Stimulated activated CD4-positive, alpha-beta T cell treated with anti-CD3 and anti-CD28 coated beads, Interleukin-1b, Interleukin-23, amount 100 ng/mL, for 48 hours (primary cell): Measurements from ENCODE around the gene TCEANC.
"Not testable (repeated sequence)": the region's sequence is repeated elsewhere in the genome, so short reads cannot be mapped to it uniquely, and the experiment has no call there.

Experiments
- DNase-seq: peaks from one replicate; pipeline ENCODE4 v3.0.0-alpha.2; 2020

Gene TCEANC

GRCh38 chrX:13659063-13659462, 6.1 kb downstream of the TCEANC start:
- DNase-seq = no peak

DNA sequence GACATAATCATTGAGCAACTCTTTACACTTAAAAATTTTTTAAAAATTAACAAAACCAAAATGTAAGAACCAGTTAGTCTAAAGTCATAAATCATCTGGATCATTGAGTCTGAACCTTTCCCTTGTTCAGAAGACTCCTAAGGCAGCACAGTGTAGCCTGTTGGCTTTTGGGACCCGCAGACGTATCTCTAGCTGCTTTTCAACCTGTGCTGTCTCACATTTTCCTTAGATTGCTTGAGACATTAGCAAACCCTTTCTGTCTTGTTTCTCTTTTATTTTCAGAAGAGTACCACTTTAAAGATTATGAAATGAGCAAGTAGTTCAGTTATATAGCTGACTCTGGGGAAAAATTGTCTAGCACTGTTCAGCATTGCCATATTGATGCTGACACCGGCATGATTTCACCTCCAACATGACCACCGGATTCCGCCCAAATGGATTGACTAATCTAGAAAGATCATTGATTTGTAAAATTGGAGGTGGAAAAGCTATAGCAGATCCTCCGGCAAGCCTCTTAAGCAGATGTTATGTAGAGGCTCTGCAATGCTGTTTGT, 8.9 kb downstream of the TCEANC start:
- peak; percentile 6 for DNase-seq

- no peak for DNase-seq
Measured at GRCh38 chrX:13662355-13662791, 9.4 kb downstream of the TCEANC start.

- DNase-seq = no peak
Measured at GRCh38 chrX:13664020-13664419, 11.1 kb downstream of the TCEANC start.

GRCh38 chrX:13666836-13667235, 13.9 kb downstream of the TCEANC start:
- no peak for DNase-seq

DNA sequence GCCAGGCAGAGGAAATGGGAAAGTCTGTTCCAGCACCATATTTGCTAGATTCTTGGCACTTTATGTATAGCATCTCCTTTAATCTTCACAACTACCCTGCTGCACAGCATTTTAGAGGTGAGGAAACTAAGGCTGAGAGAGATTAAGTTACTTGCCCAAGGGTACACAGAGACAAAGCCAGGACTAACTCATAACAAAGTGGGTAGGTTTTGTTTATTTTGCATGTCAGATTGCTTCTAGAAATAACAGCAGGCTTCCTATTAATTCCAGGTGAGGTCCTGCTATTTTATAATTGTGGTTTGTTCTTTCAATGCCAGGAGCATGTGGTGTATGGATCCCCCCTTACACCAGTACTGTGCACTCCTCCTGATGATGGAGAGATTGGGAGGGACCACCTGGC, 15.0 kb downstream of the TCEANC start:
- DNase-seq = no peak

GRCh38 chrX:13669246-13669737, 16.4 kb downstream of the TCEANC start:
- DNase-seq = peak; percentile 61

- DNase-seq = not testable (repeated sequence)
Measured at GRCh38 chrX:13669755-13670154, 16.8 kb downstream of the TCEANC start.

DNA sequence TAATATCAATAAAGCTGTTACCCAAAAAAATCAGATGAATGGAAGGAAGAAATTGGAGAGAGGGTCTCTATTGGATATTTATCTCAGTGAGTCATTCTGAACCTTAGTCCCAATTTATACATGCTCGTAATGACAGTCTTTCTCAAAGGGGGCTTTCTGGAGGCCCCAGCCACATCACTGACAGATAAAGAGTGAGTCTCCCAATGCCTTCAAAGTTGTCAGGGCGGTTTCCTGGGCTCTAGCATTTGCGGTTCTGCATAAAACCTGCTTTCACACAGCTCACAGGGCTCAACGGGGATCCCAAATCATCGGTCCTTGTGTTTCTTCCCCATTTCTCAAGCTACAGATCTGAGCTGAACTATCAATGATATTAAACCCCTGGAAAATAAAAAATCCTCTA, 17.3 kb downstream of the TCEANC start:
- DNase-seq = no peak

DNA sequence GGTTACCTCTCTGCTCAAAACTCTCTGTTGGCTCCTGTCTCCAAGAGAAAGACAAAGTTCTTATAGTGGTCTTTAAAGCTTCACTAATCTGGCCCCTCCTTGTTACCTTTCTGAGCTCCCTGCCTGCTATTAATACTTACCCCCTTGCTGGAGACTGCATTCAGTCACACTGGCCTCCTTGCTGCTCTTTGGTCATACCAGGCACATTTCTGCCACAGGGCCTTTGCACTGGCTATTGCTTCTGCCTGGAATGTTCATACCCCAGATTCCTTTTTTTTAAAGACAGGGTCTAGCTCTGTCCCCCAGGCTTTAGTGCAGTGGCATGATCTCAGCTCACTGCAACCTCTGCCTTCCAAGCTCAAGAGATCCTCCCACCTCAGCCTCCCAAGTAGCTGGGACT, 20.1 kb downstream of the TCEANC start:
- DNase-seq = no peak

GRCh38 chrX:13676885-13677284, 23.9 kb downstream of the TCEANC start:
- DNase-seq = no peak

DNA sequence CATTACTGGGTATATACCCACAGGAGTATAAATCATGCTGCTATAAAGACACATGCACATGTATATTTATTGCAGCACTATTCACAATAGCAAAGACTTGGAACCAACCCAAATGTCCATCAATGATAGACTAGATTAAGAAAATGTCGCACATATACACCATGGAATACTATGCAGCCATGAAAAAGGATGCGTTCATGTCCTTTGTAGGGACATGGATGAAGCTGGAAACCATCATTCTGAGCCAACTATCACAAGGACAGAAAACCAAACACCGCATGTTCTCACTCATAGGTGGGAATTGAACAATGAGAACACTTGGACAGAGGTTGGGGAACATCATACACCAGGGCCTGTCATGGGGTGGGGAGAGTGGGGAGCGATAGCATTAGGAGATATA, 26.8 kb downstream of the TCEANC start:
- not testable (repeated sequence) for DNase-seq

DNA sequence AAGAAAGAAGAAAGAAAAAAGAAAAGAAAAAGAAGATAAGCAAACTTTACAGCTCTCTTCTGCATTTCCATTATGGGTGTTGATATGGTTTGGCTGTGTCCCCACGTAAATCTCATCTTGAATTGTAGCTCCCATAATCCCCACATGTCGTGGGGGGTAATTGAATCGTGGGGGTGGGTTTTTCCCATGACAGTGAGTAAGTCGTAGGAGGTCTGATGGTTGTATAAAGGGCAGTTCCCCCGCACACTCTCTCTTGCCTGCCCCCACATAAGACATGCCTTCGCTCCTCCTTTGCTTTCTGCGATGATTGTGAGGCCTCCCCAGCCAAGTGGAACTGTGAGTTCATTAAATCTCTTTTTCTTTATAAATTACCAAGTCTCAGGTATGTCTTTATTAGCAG, 28.7 kb downstream of the TCEANC start:
- DNase-seq = no peak

GRCh38 chrX:13684361-13684760, 31.4 kb downstream of the TCEANC start:
- no peak for DNase-seq

- no peak for DNase-seq
Measured at GRCh38 chrX:13685126-13685763, 32.3 kb downstream of the TCEANC start.

GRCh38 chrX:13687203-13687602, 34.3 kb downstream of the TCEANC start:
- DNase-seq = no peak

DNA sequence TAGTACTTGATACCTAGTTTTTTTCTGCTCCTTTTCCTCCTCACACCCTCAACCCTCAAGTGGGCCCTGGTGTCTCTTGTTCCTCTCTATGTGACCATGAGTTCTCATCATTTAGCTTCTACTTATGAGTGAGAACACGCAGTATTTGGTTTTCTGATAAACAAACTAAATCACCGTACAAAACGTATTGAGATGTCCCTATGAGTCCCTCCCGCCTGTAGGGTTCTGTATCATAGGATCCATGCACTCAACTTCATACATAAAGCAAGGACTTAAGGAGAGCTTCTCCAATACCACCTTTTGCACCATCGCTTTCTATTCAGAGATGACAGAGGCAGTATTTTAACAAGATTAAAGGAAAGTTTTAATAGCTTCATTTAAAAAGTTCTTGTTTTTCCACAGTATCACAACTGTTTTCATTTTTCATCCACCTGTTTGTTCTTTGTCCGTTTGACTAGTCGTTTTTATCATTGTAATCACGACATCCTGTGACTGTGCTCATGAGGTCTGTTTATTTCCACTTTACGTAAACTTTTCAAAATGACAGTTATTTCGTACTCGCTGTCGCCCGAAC, 35.5 kb downstream of the TCEANC start:
- no peak for DNase-seq

GRCh38 chrX:13688958-13689740, 36.2 kb downstream of the TCEANC start, which contains the start of gene RAB9A:
Gene RAB9A (plus strand): TSS chrX:13689128. CDS start chrX:13708747, 19,619 bp downstream.
- DNase-seq = peak; percentile 82

DNA sequence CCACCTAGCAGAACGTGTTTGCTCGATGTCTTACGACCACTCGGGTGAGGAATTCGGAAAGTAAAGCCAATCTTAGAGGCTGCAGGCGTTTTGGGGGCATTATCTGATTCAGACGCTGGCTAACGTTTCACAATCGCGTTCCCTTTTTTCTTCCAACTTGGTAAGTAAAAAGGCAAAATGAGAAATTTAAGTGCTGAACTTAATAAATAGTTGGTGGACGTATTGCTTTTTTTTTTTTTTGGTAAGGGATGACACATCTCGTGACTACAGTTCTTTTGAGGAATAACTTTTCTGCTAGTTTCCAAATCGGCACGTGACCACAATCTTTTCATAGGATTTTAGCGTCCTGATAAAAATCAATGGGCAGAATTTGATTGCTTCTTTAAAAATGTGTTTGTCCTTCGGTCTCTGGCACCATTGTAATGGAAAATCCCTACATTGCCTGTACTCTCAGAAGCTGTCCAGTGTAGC, 36.8 kb downstream of the TCEANC start:
- DNase-seq = no peak

DNA sequence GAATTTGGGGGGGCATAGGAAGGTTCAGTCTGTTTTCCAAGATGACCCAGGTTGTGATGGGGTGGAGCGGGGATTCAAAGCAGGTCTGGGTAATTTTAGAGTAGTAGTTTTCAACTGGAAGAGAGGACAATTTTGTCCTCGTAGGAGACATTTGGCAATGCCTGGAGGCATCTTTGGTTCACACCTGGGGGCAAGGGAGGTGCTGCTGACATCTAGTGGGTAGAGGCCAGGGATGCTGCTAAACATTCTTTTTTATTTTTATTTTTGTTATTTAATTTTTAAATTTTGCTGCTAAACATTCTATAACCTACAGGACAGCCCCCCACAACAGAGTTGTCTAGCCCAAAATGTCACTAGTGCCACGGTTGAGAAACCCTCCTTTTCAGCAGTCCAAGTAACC, 37.9 kb downstream of the TCEANC start:
- DNase-seq = no peak

GRCh38 chrX:13691841-13692371, 39.0 kb downstream of the TCEANC start:
- no peak for DNase-seq

DNA sequence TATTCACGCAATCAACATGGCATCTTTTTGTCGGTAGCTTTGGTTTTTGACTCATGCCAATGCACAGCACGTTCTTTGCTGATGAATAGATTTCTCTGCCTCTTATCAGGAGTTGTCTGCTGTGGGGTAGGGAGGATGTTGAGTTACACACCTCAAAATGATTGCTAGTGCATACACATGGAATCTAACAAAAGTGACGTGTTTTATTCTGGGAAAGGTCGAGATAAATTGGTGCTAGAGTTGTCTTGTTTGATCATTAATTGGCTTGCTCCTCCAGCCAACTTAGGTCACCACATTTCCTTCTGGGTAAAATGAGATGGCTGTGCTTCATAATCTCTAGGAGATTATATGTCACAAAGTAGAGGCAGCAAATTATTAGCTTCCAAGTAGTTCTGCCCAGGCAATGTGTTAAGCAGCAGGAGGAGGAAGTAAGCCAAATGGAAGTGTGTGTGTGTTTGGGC, 39.9 kb downstream of the TCEANC start:
- no peak for DNase-seq

DNA sequence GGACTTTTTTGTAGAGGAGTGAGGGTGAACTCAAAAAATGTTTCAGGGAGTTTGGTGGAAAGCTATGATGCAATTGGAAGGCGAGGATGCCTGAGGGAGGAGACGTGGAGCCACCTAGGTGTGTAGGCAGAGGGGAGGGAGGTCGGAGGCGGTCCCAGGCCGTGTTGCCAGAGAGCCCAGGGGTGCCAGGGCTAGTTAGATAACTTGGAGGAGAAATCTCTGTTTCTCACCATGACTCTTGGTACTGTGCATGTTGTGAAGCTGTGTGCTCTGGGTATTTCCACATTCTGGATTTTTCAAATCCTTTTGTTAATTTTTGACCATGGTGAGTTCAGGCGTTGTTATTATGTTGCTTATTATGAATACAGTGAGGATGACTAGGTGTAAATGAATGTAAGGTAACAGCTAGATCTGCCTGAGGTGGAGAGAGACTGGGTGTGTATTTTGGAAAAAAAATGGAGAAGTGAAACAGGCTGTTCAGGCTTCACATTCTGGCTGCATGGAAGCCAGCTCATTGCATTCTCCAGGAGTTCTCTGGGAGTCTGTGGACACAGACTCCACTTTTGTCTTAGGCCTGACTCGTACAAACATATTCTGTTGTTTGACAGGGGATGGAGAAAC, 40.5 kb downstream of the TCEANC start:
- DNase-seq = no peak
